Mesothelial cell of epicardium (in vitro differentiated cells): ENCODE results near the gene CACNA1C. TPM values are rescaled to one million over a fixed set of nuclear protein-coding genes. Genes with fewer than 3 reads are reported as not detected.

ENCODE experiments used
- DNase-seq, 2 experiments: peaks; one replicate each; pipeline ENCODE4 v3.0.0; 2021; ENCODE audit warnings: low spot score in 2 of 2; ENCODE audit not compliant: unreplicated experiment in 2 of 2
- H3K27ac Mint-ChIP-seq: 2 replicates; pipeline ENCODE4 v1.8.0; 2021; ENCODE audit warnings: mixed read lengths
- H3K27me3 Mint-ChIP-seq: 2 replicates; pipeline ENCODE4 v1.8.0; 2021; ENCODE audit warnings: low read depth, mixed read lengths
- H3K36me3 Mint-ChIP-seq: 2 replicates; pipeline ENCODE4 v1.8.0; 2021; ENCODE audit warnings: mixed read lengths
- H3K4me1 Mint-ChIP-seq: 2 replicates; pipeline ENCODE4 v1.8.0; 2021; ENCODE audit warnings: mixed read lengths
- H3K4me3 Mint-ChIP-seq: 2 replicates; pipeline ENCODE4 v1.8.0; 2021; ENCODE audit warnings: mild to moderate bottlenecking, moderate library complexity, mixed read lengths
- H3K9me3 Mint-ChIP-seq: 2 replicates; pipeline ENCODE4 v1.8.0; 2021; ENCODE audit warnings: mixed read lengths
- CTCF ChIP-seq: fragments of 200-600 bp; sonication (generic); IDR thresholded peaks from one replicate; pipeline ENCODE4 v1.5.0; 2021; ENCODE audit warnings: antibody characterized with exemption; ENCODE audit not compliant: unreplicated experiment
- total RNA-seq: library from RNA; stranded (reverse); gene quantifications from 3 replicates; pipeline ENCODE4 v1.2.1, GENCODE V29; 2021

The CACNA1C gene
- total RNA-seq, 1 donor from 2014 or later: 33.6 TPM

- peaks cover 4% of the 10 kb centered on the region for H3K4me1 Mint-ChIP-seq
- peaks cover 6% of the 10 kb centered on the region for H3K9me3 Mint-ChIP-seq
- H3K4me3 Mint-ChIP-seq: no peak overlapping the region
- TF ChIP-seq CTCF: no peak
- DNase-seq: no peak
- no peaks in the 10 kb centered on the region for H3K27me3 Mint-ChIP-seq
- no peak overlapping the region for H3K27ac Mint-ChIP-seq
- no peaks in the 10 kb centered on the region for H3K36me3 Mint-ChIP-seq
These were observed 221.9 kb downstream of the CACNA1C start for GRCh38 chr12:2274733-2275132.

- Mint-ChIP-seq H3K9me3 (peaks cover 15% of the 10 kb centered on the region), H3K4me3 (no peak overlapping the region), H3K4me1 (peaks cover 4% of the 10 kb centered on the region), H3K27me3 (no peaks in the 10 kb centered on the region), H3K36me3 (peaks cover 4% of the 10 kb centered on the region), H3K27ac (no peak overlapping the region)
- DNase-seq: no peak
- TF ChIP-seq CTCF: no peak
These were observed 223.7 kb downstream of the CACNA1C start for GRCh38 chr12:2276288-2277033.

DNA sequence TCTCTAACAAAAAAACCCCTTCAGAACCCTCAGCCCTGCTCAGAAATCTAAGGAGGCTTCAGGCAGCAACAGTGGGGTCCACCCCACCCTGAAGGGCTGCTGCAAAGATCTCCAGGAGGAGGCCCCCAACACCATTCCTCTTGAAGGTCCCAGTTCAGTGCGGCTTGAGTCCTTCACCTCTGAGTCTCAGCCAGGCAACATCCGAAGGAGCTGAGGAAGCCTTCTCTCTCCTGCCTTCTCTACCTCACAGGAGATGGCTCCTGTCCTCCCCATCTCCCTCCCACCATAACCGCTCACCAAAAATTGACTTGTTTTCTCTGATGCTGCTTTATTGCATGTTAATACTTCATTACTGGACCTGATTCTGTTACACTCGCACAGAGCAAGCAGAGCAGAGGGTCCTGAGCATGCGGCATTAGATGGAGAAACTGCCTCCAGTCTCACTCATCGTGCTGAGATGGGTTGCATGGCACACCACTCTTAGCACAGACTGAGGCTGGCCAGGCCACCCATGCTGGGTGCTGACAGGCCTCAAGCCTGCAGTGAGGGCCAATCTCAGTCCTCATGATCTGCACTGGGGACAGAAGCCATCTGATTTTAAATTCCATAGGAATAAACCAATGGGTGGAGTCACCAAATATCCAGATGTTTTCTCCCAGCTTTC is 224.8 kb downstream of the CACNA1C start:
- Mint-ChIP-seq H3K36me3 (peaks cover 4% of the 10 kb centered on the region), H3K27me3 (no peaks in the 10 kb centered on the region), H3K9me3 (peaks cover 21% of the 10 kb centered on the region), H3K4me1 (peaks cover 4% of the 10 kb centered on the region), H3K27ac (no peak overlapping the region), H3K4me3 (no peak overlapping the region)
- TF ChIP-seq CTCF: no peak
- no peak for DNase-seq

- no peak for TF ChIP-seq CTCF
- Mint-ChIP-seq H3K9me3 (peaks cover 21% of the 10 kb centered on the region), H3K4me1 (peaks cover 32% of the 10 kb centered on the region), H3K27ac (no peak overlapping the region), H3K4me3 (no peak overlapping the region), H3K27me3 (no peaks in the 10 kb centered on the region), H3K36me3 (peaks cover 4% of the 10 kb centered on the region)
- DNase-seq: no peak
These were observed 228.7 kb downstream of the CACNA1C start for GRCh38 chr12:2281446-2281845.

DNA sequence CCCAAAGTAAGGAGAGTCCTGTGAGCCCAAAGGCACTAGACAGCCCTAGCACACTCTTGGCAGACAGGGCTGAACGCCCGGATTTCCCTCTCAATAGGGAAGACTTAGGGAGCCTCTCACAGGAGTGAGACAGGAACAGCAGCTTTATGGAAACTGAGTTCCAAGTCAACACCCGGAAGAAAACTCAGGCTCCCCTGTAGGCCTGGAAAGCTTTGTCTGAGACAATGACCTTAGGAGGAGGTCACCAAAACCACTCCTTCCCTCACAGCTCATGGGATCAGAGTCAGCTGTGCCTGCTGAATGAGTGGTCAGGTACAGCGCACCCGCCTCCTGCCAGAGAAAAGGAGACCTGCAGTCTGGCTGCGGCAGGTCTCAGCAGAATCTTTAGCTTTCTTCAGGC is 229.5 kb downstream of the CACNA1C start:
- no peak overlapping the region for H3K27ac Mint-ChIP-seq
- no peak for DNase-seq
- peaks cover 4% of the 10 kb centered on the region for H3K36me3 Mint-ChIP-seq
- peaks cover 21% of the 10 kb centered on the region for H3K9me3 Mint-ChIP-seq
- no peaks in the 10 kb centered on the region for H3K27me3 Mint-ChIP-seq
- no peak overlapping the region for H3K4me3 Mint-ChIP-seq
- no peak for TF ChIP-seq CTCF
- peaks cover 38% of the 10 kb centered on the region for H3K4me1 Mint-ChIP-seq
